TTC549 (cell line): ENCODE results near the gene STK32B.

Source experiments
- FAIRE-seq: peaks from 2 replicates; lab custom pipeline; 2012; peaks lifted over from hg19 to GRCh38; lab: Jason Lieb, UNC

The STK32B gene

DNA sequence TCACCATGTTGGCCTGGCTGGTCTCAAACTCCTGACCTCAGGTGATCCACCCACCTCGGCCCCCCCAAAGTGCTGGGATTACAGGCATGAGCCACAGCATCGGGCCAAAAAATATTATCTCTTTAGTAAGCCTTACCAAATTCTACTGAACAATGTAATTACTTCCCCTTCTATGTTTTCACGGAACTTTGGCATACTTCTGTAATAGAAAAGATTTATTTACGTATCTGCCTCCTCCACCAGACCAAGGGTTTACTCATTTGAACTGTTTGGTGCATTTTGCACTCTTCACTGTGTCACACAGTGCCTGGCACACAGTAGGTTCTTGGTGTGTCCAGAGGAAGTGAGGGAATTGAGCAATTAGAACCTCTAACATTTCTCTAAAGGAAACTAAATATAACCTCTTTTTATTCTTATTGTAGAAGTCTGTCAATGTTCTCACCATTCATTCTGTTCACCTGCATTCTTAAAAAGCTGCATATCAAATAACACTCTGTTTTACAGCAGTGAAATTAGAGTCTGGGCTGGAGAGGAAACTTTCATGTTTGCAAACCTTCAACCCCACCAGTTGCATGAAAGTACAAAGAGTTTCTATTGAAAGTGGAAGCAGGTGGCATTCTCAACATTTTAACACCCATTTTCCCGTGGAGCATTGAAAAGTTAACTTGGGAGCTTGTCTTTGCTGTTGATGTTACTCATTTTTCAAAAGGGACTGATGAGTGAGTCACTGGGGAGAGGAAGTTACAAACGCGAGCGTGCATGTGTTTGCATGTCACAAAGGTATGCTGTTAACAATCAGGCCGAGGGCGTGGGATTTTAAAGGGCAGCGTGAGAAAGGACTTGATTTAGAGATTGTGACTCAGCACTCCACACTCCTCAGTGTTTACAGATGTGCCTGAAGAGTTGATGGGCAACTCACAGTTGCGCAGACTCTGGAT lies 314.1 kb downstream of the STK32B start:
- FAIRE-seq: no peak

- no peak for FAIRE-seq
Observed at GRCh38 chr4:5366009-5366386, 314.7 kb downstream of the STK32B start.

GRCh38 chr4:5366421-5366820 lies 315.1 kb downstream of the STK32B start:
- no peak for FAIRE-seq

DNA sequence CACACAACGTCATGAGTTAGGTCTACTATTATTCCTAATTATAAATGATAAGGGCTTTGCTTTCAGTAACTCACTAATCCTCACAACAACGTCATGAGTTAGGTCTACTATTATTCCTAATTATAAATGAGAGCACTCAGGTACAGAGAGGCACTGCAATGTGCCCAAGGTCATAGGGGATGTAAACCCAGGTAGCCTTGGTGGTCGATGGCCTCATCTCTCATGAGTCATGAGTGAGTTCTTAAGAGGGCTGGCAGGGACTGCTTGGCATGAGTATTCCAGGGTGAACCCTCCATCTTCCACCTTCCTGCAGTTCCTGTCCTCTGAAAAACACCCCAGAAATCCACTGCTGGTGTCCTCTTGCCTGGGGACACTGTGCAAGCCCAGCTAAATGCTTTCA lies 317.1 kb downstream of the STK32B start:
- FAIRE-seq: no peak

- no peak for FAIRE-seq
Observed at GRCh38 chr4:5370286-5370685, 319.0 kb downstream of the STK32B start.

GRCh38 chr4:5371415-5372190 lies 320.3 kb downstream of the STK32B start:
- no peak for FAIRE-seq

GRCh38 chr4:5372198-5372597 lies 320.9 kb downstream of the STK32B start:
- FAIRE-seq: no peak

- FAIRE-seq: no peak
Observed at GRCh38 chr4:5373327-5373726, 322.0 kb downstream of the STK32B start.

DNA sequence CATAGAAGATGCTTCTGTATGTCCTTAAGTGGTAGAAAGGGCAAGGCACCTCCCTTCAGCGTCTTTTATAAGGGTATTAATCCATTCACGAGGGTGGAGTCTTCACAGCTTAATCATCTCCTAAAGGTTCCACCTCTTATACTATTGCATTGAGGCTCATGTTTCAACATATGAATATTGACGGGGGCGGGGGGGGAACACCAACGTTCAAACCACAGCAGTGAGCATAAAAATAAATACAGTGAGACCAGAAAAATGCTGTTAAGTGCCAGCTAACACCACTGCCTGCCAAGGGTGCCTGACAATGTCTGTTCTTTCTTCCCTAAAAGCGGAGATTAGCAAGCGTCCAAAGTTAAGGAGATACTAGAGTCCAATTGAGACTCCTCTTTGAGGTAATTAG lies 323.3 kb downstream of the STK32B start:
- FAIRE-seq: no peak

GRCh38 chr4:5374994-5375393 lies 323.7 kb downstream of the STK32B start:
- no peak for FAIRE-seq

DNA sequence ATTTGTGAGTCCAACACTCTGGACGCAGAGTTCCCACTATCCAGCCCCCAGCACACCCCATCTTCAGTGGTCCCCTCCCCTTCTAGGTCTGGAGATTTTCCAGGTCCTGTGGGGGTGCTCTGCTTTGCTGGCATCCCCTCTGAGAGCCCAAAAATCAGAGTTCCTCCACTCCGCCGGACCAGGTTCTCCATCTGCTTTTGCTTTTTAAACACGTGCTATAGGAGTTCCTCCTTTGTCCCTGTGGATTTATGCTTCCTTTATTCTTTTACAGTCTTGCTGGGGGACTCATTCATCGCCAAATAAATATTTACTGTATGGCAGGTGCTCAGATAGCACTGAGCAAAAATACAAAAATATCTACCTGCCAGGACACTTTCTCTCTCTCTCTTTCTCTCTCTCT lies 324.7 kb downstream of the STK32B start:
- no peak for FAIRE-seq

DNA sequence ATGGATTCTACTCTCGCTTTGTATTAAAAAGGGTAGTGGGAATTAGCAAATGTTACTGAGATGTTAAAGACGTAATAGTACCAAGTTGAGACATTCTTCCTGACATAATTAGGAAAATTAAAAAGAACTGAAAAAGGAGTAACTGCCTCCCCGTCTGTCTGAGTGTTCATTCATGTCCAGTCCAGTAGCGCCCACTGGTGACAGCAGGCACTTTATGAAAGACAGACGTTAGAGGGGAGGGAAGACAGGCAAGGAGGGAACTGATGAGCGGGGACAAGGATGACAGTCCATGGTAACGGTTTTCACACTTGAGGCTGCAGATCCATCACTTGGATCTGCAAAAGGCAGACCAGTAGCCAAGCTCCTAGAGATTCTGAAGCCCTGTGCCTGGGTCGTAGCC lies 326.7 kb downstream of the STK32B start:
- FAIRE-seq: no peak

DNA sequence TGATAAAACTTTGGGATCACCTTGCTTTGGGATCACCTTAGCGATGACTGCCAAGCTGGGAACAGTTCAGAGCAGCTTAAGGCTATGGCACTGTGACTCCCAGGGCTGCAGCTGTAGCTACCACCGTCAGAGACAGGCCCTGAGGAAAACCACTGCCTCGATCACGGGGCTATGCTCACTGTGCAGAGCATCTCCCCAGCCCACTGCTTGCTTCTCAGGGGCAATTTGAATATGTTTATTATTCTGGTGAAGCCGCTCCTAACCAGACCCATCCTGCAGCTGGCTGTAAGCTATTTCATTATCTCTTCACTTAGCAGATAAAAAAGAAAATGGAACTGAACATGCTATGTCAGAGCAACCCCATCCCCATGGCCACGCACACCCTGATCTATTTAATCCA lies 328.6 kb downstream of the STK32B start:
- no peak for FAIRE-seq

GRCh38 chr4:5381961-5382441 lies 330.7 kb downstream of the STK32B start:
- no peak for FAIRE-seq

DNA sequence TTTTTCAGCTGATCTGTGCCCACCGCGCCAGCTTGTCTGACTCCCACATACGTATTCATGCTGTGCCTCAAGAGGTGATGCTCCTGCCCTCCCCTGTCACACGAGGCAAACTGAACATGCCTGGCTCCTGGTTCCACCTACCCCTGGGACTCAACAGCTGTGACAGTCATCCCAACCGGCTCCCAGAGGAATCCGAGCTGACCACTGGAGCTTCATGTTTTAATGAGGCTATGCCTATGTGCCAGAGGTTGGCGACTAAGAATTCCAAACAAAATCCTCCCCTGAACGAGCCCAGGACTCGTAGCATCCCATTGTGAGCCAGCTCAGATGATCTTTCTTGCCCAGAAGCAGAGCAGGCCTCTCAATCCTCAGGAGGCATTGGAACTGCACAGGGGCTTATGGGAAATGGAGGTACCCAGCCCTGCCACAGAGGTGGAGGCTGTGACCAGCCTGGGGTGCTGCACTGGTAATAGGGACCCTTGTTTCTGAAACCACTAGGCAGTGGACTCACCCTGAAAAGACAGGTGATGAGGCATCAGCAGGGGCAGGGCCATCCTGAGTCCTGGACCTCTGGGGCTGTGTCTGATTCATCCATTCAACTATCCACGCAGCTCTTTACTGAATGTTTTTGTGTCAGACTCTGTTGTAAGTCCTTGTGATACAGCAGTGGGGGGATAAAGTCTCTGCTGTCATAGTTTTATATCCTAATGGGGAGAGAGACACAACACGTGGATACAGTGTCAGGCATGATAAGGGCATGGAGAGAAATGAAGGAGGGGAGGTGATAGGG lies 332.1 kb downstream of the STK32B start:
- no peak for FAIRE-seq

- no peak for FAIRE-seq
Observed at GRCh38 chr4:5385741-5386311, 334.5 kb downstream of the STK32B start.

DNA sequence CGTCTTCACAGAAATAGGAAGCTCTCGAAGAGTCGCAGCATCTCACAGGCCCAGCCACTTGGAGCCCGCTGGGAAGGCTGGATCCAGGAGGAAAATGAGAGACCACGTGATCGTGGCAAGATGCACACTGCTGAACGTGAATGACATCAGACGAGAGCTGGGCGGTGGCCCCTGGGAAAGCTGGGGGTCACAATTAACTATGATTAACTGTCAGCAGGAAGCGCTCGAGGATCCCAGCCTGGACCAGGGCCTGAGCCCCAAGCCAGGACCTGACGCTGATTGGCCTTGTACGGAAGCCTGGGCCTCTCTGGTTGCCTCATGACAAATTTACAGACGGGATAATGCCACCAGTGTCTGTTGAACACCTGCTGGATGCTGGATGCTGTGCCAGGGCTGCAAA lies 335.6 kb downstream of the STK32B start:
- no peak for FAIRE-seq

GRCh38 chr4:5387457-5387856 lies 336.2 kb downstream of the STK32B start:
- FAIRE-seq: no peak

DNA sequence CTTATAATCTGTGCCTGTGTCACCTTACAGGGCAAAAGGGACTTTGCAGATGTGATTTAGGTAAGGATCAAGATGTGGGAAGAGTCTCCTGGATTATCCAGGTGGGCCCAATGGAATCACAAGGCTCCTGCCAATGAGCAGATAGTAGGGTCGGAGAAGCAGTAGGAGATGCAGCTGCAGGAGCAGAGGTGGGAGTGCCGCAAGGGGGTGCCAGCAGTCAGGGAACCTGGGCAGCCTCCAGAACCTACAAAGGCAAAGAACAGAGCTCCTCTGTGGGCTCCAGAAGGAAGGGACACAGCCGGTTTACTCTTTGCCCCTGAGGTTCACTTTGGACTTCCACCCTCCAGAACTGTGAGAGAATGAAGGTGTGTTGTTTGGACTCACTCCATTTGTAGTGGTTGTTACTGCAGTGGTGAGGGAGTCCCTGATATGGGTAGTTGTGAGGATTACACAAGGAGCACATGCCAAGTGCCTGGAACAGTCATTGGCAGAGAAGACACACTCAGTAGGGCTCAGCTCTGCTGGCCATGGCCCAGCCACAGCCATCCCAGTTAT lies 338.6 kb downstream of the STK32B start:
- FAIRE-seq: no peak

DNA sequence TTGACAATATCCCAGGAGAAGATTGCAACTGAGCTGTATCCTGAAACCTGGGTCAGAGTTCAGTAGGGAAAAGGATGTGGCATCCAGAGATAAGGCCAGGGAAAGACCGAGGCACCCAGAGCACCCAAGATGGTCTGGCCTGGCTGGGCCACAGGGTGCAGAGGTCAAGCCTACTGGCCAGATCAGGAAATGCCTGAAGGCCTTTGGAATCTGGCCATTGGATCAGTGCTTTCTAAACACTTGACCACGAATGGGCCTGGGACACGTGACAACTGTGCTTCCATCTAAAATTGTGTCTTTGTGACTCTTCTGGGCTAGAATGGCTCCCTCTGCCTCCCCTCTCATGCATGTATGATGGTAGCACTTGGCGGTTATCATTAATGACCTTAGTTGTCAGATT lies 340.2 kb downstream of the STK32B start:
- no peak for FAIRE-seq

- no peak for FAIRE-seq
Observed at GRCh38 chr4:5393911-5394513, 342.7 kb downstream of the STK32B start.
